HCT116 (cell line): ENCODE measurements around the gene PAGR1.

Experiments used
- CTCF ChIP-seq, 3 experiments: fragments of 200-600 bp in 1 of 3; sonication (generic) in 1 of 3; IDR thresholded peaks in 2 of 3; conservative IDR thresholded peaks in 1 of 3; 2 replicates each; pipeline ENCODE4 v1.5.1; 2012 to 2017; ENCODE audit warnings: low read depth in 2 of 3, low read length in 2 of 3, antibody characterized with exemption in 1 of 3, borderline replicate concordance in 1 of 3, control low read depth in 1 of 3, mild to moderate bottlenecking in 1 of 3, mixed read lengths in 1 of 3, mixed run types in 1 of 3, moderate library complexity in 1 of 3; ENCODE audit not compliant: insufficient read depth in 1 of 3
- EZH2 ChIP-seq: fragments of 200-600 bp; sonication (generic); IDR thresholded peaks from 2 replicates; pipeline ENCODE4 v1.6.1; 2017; ENCODE audit warnings: antibody characterized with exemption, mixed run types
- POLR2A ChIP-seq: IDR thresholded peaks from 2 replicates; pipeline ENCODE4 v1.7.0; 2011; ENCODE audit warnings: borderline replicate concordance; ENCODE audit not compliant: insufficient read depth, insufficient read length; ENCODE audit errors: extremely low read depth
- POLR2AphosphoS5 ChIP-seq: IDR thresholded peaks from 2 replicates; pipeline ENCODE4 v1.6.1; 2011; ENCODE audit warnings: mild to moderate bottlenecking, low read depth, low read length, moderate library complexity
- RAD21 ChIP-seq: IDR thresholded peaks from 2 replicates; pipeline ENCODE4 v1.6.1; 2012; ENCODE audit warnings: low read depth, mild to moderate bottlenecking
- REST ChIP-seq: IDR thresholded peaks from 2 replicates; pipeline ENCODE4 v1.6.1; 2012; ENCODE audit warnings: low read depth
- TCF7L2 ChIP-seq: IDR thresholded peaks from 2 replicates; pipeline ENCODE4 v1.7.0; 2011; ENCODE audit warnings: borderline replicate concordance, inconsistent platforms; ENCODE audit not compliant: insufficient read depth, insufficient read length; ENCODE audit errors: extremely low read depth
- TF ChIP-seq, protein P1 (sequence below): IDR thresholded peaks from 2 replicates; pipeline ENCODE4 v1.6.1; 2011; ENCODE audit warnings: mild to moderate bottlenecking, low read length, moderate library complexity; ENCODE audit not compliant: insufficient replicate concordance; ENCODE audit errors: extremely low read depth
- TF ChIP-seq, protein P2 (sequence below): IDR thresholded peaks from 2 replicates; pipeline ENCODE4 v1.6.1; 2012

GRCh38 chr16:29820271-29820701 is 4.3 kb downstream of the PAGR1 start, which contains the start of gene MVP:
- no peak for TF ChIP-seq CTCF (IDR thresholded peaks at IDR 0.05 in 2 of 3, conservative IDR thresholded peaks at IDR 0.05 in 1 of 3; ENCODE audit: borderline replicate concordance in 1 of 3, insufficient read depth in 1 of 3, low read depth in 2 of 3, low read length in 2 of 3)
- TF ChIP-seq, protein P1, sequence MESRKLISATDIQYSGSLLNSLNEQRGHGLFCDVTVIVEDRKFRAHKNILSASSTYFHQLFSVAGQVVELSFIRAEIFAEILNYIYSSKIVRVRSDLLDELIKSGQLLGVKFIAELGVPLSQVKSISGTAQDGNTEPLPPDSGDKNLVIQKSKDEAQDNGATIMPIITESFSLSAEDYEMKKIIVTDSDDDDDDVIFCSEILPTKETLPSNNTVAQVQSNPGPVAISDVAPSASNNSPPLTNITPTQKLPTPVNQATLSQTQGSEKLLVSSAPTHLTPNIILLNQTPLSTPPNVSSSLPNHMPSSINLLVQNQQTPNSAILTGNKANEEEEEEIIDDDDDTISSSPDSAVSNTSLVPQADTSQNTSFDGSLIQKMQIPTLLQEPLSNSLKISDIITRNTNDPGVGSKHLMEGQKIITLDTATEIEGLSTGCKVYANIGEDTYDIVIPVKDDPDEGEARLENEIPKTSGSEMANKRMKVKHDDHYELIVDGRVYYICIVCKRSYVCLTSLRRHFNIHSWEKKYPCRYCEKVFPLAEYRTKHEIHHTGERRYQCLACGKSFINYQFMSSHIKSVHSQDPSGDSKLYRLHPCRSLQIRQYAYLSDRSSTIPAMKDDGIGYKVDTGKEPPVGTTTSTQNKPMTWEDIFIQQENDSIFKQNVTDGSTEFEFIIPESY, result no peak
- TF ChIP-seq EZH2, result no peak
- TF ChIP-seq REST, result no peak
- TF ChIP-seq TCF7L2, result no peak
- TF ChIP-seq POLR2A, result peak; percentile 14
- no peak for TF ChIP-seq RAD21
- peak; percentile 78 for TF ChIP-seq POLR2AphosphoS5
- TF ChIP-seq, protein P2, sequence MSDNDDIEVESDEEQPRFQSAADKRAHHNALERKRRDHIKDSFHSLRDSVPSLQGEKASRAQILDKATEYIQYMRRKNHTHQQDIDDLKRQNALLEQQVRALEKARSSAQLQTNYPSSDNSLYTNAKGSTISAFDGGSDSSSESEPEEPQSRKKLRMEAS, result no peak
